ENCODE measurements around the gene KRT7. TPM values are rescaled to one million over a fixed set of nuclear protein-coding genes. Genes with fewer than 3 reads are reported as not detected.

Gene KRT7
- total and polyA plus RNA-seq, 2 donors (not counting 3 experiments of a cell fraction or from before 2014, with no cell fraction given), result 120 to 293 TPM

- peaks cover 23% of the 10 kb centered on the region for H3K4me1 ChIP-seq (ENCODE audit: control insufficient read depth, extremely low read depth, insufficient read depth, low read length)
- no peaks in the 10 kb centered on the region for H3K9me1 ChIP-seq (replicated peaks; ENCODE audit: control insufficient read depth, extremely low read depth, insufficient read depth, low read length)
- no peaks in the 10 kb centered on the region for H4K20me1 ChIP-seq (replicated peaks; ENCODE audit: control insufficient read depth, extremely low read depth, insufficient read depth, low read length)
- DNase-seq (ENCODE audit: low read depth, low spot score), result no peak
- ChIA-PET POLR2A (no interaction called here), CTCF (interaction anchor here (1.0 to 2.2 kb wide), 15 partner anchors 9 to 219 kb away, joined by 3 to 10 read pairs (median 4); partner anchors contain the start of gene KRT7)
- no peak overlapping the region for H3K4me2 ChIP-seq (ENCODE audit: insufficient read depth, low read length)
- BruUV-seq (replicated peaks), result no TSS peak
- intact Hi-C loops (cut with micrococcal nuclease) (loop anchor here (1.0 kb wide), 2 partner anchors 13 to 29 kb away; no protein-coding TSS in a partner anchor), dilution Hi-C loops (cut with MboI; ENCODE audit: extremely low pct_ligation_motif_present, low sequenced_read_pairs) (no loop called here)
- peak overlapping the region; percentile 61 for H3K27ac ChIP-seq (ENCODE audit: insufficient read depth, low read depth, low read length)
- no peak for TF ChIP-seq CTCF (IDR thresholded peaks at IDR 0.05; ENCODE audit: extremely low read depth in 1 of 2, insufficient read depth in 1 of 2, low read depth in 1 of 2, low read length in 2 of 2)
- TF ChIP-seq MAX (IDR thresholded peaks at IDR 0.05; ENCODE audit: insufficient read depth, insufficient read length), result no peak
- no peak for TF ChIP-seq POLR2AphosphoS5 (IDR thresholded peaks at IDR 0.05; ENCODE audit: insufficient read depth, low read depth, low read length)
- no peak for TF ChIP-seq EZH2 (IDR thresholded peaks at IDR 0.05; ENCODE audit: borderline replicate concordance, low read depth, low read length, severe bottlenecking)
- TF ChIP-seq POLR2A (IDR thresholded peaks at IDR 0.05; ENCODE audit: low read depth, low read length), result no peak
- no peak for TF ChIP-seq MYC (IDR thresholded peaks at IDR 0.05; ENCODE audit: low read depth, low read length)
- no peak for TF ChIP-seq FOS (IDR thresholded peaks at IDR 0.05; ENCODE audit: borderline replicate concordance, insufficient read depth, low read length)
- TF ChIP-seq JUN (IDR thresholded peaks at IDR 0.05; ENCODE audit: borderline replicate concordance, insufficient read depth, insufficient read length, low read depth), result no peak
- no peaks in the 10 kb centered on the region for H3K79me2 ChIP-seq (ENCODE audit: control insufficient read depth, insufficient read depth, low read length)
- no peak for FAIRE-seq
- H2AFZ ChIP-seq (ENCODE audit: low read depth, low read length), result peak overlapping the region; percentile 60
- peaks cover 0 to 5% of the 10 kb centered on the region in 2 experiments for H3K36me3 ChIP-seq (ENCODE audit: control insufficient read depth in 2 of 2, extremely low read depth in 1 of 2, insufficient read depth in 2 of 2, low read length in 2 of 2)
- no peak overlapping the region for H3K9ac ChIP-seq (replicated peaks; ENCODE audit: extremely low read depth, insufficient read depth, low read length)
- no peak overlapping the region for H3K4me3 ChIP-seq (replicated peaks in 1 of 3; ENCODE audit: insufficient read depth in 1 of 3, low read depth in 1 of 3, low read length in 3 of 3)
- H3K9me3 ChIP-seq (replicated peaks; ENCODE audit: control insufficient read depth, insufficient read depth, low read length), result no peaks in the 10 kb centered on the region
- H3K27me3 ChIP-seq (ENCODE audit: control insufficient read depth in 2 of 2, insufficient read depth in 2 of 2, low read length in 2 of 2), result no peaks in the 10 kb centered on the region
Measured at GRCh38 chr12:52244615-52244994, 11.6 kb downstream of the KRT7 start.
